NT2/D1 (cell line): Measurements from ENCODE around the gene RFX8.
"Not testable (repeated sequence)": the region's sequence is repeated elsewhere in the genome, so short reads cannot be mapped to it uniquely, and the experiment has no call there.

Experiments used
- YY1 ChIP-seq: IDR thresholded peaks from 2 replicates; pipeline ENCODE4 v1.6.1; 2011; ENCODE audit not compliant: insufficient read length, insufficient read depth
- ZNF274 ChIP-seq: IDR thresholded peaks from 2 replicates; pipeline ENCODE4 v1.6.1; 2011; ENCODE audit warnings: mild to moderate bottlenecking, low read depth, low read length

DNA sequence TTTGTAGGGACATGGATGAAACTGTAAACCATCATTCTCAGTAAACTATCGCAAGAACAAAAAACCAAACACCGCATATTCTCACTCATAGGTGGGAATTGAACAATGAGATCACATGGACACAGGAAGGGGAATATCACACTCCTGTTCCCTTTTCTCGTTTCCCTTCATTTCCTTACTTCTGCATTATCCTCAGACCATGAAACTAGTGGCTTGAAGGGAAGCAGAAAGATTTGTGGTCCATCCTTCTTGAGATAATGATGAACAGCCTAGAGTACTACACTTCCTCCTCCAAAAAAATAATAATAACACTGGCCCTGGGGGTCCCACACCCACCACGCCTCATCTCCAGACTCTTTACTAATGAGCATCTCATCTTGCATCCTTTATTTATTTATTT is 30.4 kb upstream of the RFX8 start:
- TF ChIP-seq YY1, ZNF274: not testable (repeated sequence)
